ENCODE results near the gene PFKP.

PFKP gene

GRCh38 chr10:3172446-3173170 is 105.3 kb downstream of the PFKP start, which contains the start of gene PITRM1 (continued):
- TF ChIP-seq ZNF362 (tag by site-specific recombination; IDR thresholded peaks at IDR 0.05) (no peak), ZNF785 (tag by site-specific recombination; IDR thresholded peaks at IDR 0.05) (no peak), HOXD13 (CRISPR knock-in tag; IDR thresholded peaks at IDR 0.05; ENCODE audit: borderline replicate concordance) (no peak), ZNF473 (tag by site-specific recombination; IDR thresholded peaks at IDR 0.05) (no peak), SCRT1 (tag by site-specific recombination; IDR thresholded peaks at IDR 0.05; ENCODE audit: borderline replicate concordance) (no peak), ZNF621 (tag by site-specific recombination; IDR thresholded peaks at IDR 0.05) (no peak), ZNF701 (tag by site-specific recombination; IDR thresholded peaks at IDR 0.05) (no peak), ZNF175 (tag by site-specific recombination; IDR thresholded peaks at IDR 0.05) (no peak), ZNF670 (tag by site-specific recombination; IDR thresholded peaks at IDR 0.05; ENCODE audit: low read depth) (no peak), ZNF768 (tag by site-specific recombination; IDR thresholded peaks at IDR 0.05) (no peak), ZNF426 (tag by site-specific recombination; IDR thresholded peaks at IDR 0.05) (no peak), ZNF624 (tag by site-specific recombination; IDR thresholded peaks at IDR 0.05) (no peak), GLI2 (tag by site-specific recombination; IDR thresholded peaks at IDR 0.05; ENCODE audit: borderline replicate concordance, low read depth) (no peak), ZNF266 (tag by site-specific recombination; IDR thresholded peaks at IDR 0.05; ENCODE audit: low read depth) (no peak), ZNF843 (tag by site-specific recombination; IDR thresholded peaks at IDR 0.05) (peak; percentile 62), ZNF202 (tag by site-specific recombination; IDR thresholded peaks at IDR 0.05; ENCODE audit: borderline replicate concordance) (no peak), ZNF518A (tag by site-specific recombination; conservative IDR thresholded peaks at IDR 0.05; ENCODE audit: low read depth) (no peak), ZBTB6 (tag by site-specific recombination; IDR thresholded peaks at IDR 0.05) (no peak), INSM2 (tag by site-specific recombination; IDR thresholded peaks at IDR 0.05) (no peak), GLI4 (tag by site-specific recombination; IDR thresholded peaks at IDR 0.05) (no peak), ZNF837 (tag by site-specific recombination; IDR thresholded peaks at IDR 0.05) (no peak), ZNF404 (tag by site-specific recombination; IDR thresholded peaks at IDR 0.05) (no peak), ZNF350 (tag by site-specific recombination; IDR thresholded peaks at IDR 0.05) (no peak), ZNF707 (tag by site-specific recombination; IDR thresholded peaks at IDR 0.05) (no peak), ZFP3 (tag by site-specific recombination; IDR thresholded peaks at IDR 0.05; ENCODE audit: low read depth) (no peak), ZNF645 (tag by site-specific recombination; IDR thresholded peaks at IDR 0.05) (no peak), KLF1 (tag by site-specific recombination; IDR thresholded peaks at IDR 0.05) (peak; percentile 11; the same call in 1 of the 2 replicates), ZNF112 (tag by site-specific recombination; IDR thresholded peaks at IDR 0.05) (no peak), ZNF677 (tag by site-specific recombination; IDR thresholded peaks at IDR 0.05) (no peak), ZNF114 (tag by site-specific recombination; IDR thresholded peaks at IDR 0.05) (no peak)

Data from HEK293 (cell line).